HG03558 (cell line): ENCODE measurements around the gene C6orf58.

Source experiments
- ATAC-seq: cut with Tn5 transposase; IDR thresholded peaks from one replicate; pipeline ENCODE4 v1.9.1; 2021; ENCODE audit warnings: moderate number of reproducible peaks; ENCODE audit not compliant: unreplicated experiment; ENCODE audit errors: extremely low read depth

The C6orf58 gene

DNA sequence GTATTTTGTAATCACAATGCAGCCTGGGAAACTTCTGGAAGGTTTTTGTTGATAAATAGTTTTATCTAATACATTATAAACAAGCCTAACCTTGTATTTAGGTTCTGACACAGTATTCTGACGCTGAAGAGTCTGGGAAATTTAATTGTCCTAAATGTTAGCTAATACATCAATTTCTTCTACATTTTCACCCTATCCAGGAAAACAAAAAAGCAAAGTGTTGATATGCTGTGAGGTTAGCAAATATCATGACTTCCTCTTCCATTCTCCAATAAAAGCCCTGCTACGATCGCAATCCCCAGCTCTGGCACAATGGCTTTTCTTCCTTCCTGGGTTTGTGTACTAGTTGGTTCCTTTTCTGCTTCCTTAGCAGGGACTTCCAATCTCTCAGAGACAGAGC is at the start of gene C6orf58:
TSS of gene C6orf58 (plus strand) at position 301 of the 400 bp plus-strand sequence. CDS start at position 313, 12 bp downstream.
- no peak for ATAC-seq

- no peak for ATAC-seq
Measured at GRCh38 chr6:127533011-127533410, 44.0 kb upstream of the C6orf58 start.

GRCh38 chr6:127533736-127534135 is 43.2 kb upstream of the C6orf58 start:
- no peak for ATAC-seq

- ATAC-seq = no peak
Measured at GRCh38 chr6:127538750-127539264, 38.2 kb upstream of the C6orf58 start.

DNA sequence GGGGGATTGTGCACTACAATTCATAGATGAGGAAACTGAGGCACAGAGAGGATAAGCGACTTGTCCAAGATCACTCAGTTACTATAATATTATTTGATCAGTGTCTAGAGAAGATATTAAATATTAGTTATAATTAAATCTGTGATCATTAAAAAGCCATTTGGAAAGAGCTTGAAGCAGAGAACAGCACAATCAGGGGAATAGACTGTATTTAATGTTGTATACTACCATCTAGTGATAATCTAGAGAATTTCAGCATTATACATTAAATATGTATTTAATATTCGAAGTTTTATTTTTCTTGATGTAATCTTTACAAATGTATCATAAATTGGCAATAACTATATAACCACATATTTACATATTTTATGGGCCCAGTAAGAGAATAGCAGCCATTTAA is 37.7 kb upstream of the C6orf58 start:
- no peak for ATAC-seq

DNA sequence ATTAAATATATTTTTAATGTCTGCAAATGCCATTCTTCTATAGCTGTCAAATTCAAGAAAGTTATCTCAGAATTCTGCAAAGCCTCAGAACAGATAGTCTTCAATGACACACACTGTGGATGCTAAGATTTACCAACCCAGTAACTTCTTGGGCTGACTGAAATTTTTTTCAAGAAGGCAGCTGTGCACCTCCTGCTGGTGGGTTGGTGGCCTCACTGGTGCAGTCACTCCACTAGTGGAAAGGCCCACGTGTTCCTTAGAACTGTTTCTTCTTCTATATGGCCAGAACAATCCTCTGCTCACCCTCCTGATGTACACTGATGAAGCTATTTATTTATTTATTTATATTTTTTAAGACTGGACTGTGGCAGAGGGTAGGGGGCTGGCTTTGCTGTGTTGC is 29.8 kb upstream of the C6orf58 start:
- ATAC-seq = no peak

- ATAC-seq = no peak
Measured at GRCh38 chr6:127547904-127548649, 28.9 kb upstream of the C6orf58 start.

DNA sequence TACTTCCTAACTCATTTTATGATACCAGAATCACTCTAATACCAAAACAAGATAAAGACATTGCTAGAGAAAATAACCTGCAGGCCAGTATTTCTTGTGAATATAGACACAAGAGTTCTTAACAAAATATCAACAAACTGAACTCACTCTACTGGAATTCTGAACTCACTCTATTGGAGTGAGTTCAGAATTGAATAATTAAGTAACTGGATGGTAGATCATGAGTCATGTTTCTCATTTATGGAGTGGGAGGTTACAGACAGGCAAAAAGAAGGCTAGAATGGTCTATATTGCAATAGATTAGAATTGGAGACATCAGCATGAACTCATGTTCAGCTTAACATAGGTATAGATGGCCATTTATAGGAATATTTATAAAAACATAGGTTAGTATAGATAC is 26.6 kb upstream of the C6orf58 start:
- no peak for ATAC-seq

DNA sequence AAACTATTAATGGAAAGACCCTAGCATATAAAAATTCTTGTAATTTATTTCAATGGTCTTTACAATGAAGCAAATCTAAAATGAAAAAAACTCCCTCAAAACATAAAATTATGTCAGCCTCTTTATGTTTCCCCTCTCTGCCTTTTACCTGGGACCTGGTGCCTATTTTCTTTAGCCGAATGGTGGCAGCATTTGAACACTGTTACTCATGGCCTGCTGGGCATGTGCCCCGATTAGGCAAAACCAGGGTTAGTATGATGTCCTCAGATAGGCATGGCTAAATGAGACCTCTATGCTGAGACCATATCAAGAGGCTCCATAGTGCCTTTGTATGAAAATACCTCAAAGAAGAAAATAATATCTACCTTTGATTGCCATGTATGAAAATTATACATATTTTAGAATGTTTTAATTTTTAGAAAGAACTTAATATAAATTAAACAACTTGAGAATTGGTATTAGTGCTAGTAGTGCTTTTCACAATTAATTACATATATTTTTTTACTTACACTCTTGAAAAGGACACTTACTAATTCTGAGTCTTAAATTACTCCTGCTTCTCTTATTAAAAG is 22.5 kb upstream of the C6orf58 start:
- ATAC-seq = peak; percentile 59

GRCh38 chr6:127561660-127562059 is 15.3 kb upstream of the C6orf58 start:
- no peak for ATAC-seq

DNA sequence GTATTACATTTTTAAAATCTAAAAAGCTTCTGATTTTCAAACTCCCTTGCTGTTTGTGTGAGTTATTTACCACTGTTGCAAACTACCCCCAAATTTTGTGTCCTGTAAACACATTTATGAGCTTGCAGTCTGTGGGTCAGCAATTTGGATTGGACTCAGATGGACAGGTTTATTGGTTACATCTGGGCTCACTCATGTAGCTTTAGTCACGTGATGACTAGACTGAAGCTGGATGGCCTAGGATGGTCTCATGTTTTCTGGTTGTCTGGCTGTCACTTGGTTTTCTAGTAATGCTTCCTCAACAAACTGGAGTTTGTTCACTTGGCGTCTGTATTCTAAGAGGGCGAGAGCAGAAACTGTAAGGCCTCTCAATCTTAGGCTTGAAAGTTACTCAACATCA is 12.2 kb upstream of the C6orf58 start:
- no peak for ATAC-seq

GRCh38 chr6:127566119-127566518 is 10.9 kb upstream of the C6orf58 start:
- no peak for ATAC-seq

DNA sequence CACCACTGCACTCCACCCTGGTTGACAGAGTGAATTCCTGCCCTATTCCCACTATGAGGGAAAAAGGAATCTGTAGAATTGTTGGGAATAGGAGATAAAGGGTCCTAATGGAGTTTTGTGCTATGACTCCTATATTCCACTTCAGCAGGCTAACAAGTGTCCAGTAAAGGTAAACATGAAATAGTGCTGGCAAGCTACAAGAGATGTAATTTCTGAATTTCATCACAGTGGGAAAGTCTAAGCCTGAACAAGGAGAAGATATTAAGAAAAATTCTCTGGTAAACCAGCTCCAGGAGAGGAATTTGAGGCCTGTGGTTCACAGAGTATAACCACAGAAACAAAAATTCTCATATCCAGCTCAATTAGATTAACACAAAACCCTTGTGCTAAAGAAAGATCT is 10.3 kb upstream of the C6orf58 start:
- no peak for ATAC-seq

GRCh38 chr6:127567476-127567875 is 9.5 kb upstream of the C6orf58 start:
- no peak for ATAC-seq

DNA sequence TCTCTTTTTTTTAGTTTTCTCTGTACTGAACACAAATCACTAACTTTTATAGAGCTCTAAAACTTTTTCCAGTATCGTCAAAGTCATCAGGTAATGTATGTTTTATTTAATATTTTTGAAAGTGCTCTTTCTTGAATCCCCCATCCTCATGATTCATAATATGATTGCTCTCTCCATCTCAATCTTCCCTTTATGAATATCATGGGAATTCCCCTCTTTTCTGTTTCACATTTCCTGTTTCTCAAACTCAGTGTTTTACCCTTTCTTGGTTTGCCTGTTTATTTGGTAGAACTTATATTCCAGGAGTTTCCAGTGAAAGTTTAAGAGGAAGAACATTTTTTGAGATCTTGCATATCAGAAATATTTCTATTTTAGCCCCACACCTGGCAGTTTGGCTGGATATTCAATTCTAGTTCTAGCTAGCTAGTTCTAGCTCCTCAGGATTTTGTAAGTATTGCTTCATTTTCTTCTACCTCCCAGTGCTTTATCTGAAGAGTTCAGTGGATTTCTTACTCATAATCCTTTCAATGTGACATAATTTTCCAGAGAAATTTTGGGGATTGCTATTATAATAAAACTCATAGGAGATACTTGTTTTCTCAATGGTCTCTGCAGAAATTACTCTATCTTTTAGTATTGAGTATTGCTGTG is 6.1 kb upstream of the C6orf58 start:
- ATAC-seq = peak; percentile 89

GRCh38 chr6:127578900-127579299 is 1.9 kb downstream of the C6orf58 start:
- ATAC-seq = no peak

GRCh38 chr6:127581576-127581975 is 4.6 kb downstream of the C6orf58 start:
- no peak for ATAC-seq

- ATAC-seq = no peak
Measured at GRCh38 chr6:127582777-127583462, 5.9 kb downstream of the C6orf58 start.

DNA sequence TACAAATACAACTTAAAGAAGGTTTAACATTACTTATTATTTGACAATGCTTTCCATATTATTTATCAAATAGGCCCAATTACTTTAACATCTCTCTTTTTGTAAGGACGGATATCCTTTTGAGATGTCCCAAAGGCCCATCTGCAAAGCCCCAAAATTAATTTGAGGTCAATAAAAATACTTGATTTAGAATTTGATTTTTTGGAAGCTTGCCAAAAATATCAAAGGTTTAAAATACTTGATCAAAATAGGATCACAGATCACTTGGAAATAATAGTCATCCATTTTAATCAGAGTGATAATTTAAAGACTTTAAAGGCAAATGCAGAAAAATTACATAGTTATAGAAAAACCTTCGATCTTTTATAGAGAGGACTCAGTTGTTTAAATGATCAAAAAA is 8.1 kb downstream of the C6orf58 start:
- ATAC-seq = no peak

GRCh38 chr6:127586372-127586771 is 9.4 kb downstream of the C6orf58 start:
- ATAC-seq = no peak

DNA sequence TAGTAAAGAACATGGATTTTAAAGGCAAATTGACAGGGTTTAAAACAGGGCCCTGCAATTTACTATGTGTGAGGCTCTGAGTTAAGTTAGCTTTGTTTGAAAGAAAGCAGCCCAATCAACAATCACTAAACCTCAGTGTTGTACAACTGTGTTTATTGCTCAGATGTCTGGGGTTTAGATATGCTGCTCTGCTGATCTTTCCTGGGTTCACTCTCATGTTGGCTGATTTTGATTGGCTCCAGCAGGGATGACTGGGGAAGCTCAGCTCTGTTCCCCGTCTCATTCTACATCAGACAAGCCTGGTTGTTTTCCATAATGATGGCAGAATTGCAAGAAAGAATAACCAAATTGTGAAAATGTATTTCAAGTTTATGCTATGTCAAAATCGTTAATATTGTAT is 10.9 kb downstream of the C6orf58 start:
- no peak for ATAC-seq
